T-helper 1 cell treated with Interleukin-12 subunit alpha and Interleukin-12 subunit beta and Interleukin-4 antibody, amounts not matched to agents 30 ng/mL and 1 ng/mL, for 36 hours (primary cell): ENCODE measurements around the gene CTPS2. TPM values are rescaled to one million over a fixed set of nuclear protein-coding genes. Genes with fewer than 3 reads are reported as not detected.
"Not testable (repeated sequence)": the region's sequence is repeated elsewhere in the genome, so short reads cannot be mapped to it uniquely, and the experiment has no call there.

Experiments
- intact Hi-C: fragments of 100-400 bp; cut with micrococcal nuclease; formaldehyde crosslinking; loops from one replicate; pipeline ENCODE4 v1.15.1; 2024
- total RNA-seq: library from RNA; stranded (reverse); gene quantifications from 2 replicates; pipeline ENCODE4 v1.2.3, GENCODE V29; 2022

The CTPS2 gene
- total RNA-seq, 1 donor from 2014 or later: 5.5 TPM

GRCh38 chrX:16658284-16658683 lies 54.2 kb downstream of the CTPS2 start:
- intact Hi-C loops: no loop called here

- intact Hi-C loops: no loop called here
Measured at GRCh38 chrX:16654093-16654492, 58.4 kb downstream of the CTPS2 start.

- intact Hi-C loops: no loop called here
Measured at GRCh38 chrX:16653424-16653823, 59.0 kb downstream of the CTPS2 start.

- intact Hi-C loops: no loop called here
Measured at GRCh38 chrX:16651391-16652024, 61.0 kb downstream of the CTPS2 start.

- intact Hi-C loops: no loop called here
Measured at GRCh38 chrX:16649858-16650257, 62.6 kb downstream of the CTPS2 start, which contains the start of gene S100G. Gene S100G, plus strand, starts transcription at chrX:16650158. Its CDS starts 849 bp downstream, at chrX:16651007.

- intact Hi-C loops: no loop called here
Measured at GRCh38 chrX:16646366-16647138, 65.9 kb downstream of the CTPS2 start.

GRCh38 chrX:16643176-16643575 lies 69.3 kb downstream of the CTPS2 start:
- intact Hi-C loops: no loop called here

GRCh38 chrX:16640823-16641222 lies 71.6 kb downstream of the CTPS2 start:
- intact Hi-C loops: no loop called here

- intact Hi-C loops: no loop called here
Measured at GRCh38 chrX:16639966-16640365, 72.5 kb downstream of the CTPS2 start.

- intact Hi-C loops: no loop called here
Measured at GRCh38 chrX:16638533-16638932, 73.9 kb downstream of the CTPS2 start.

GRCh38 chrX:16635596-16635995 lies 76.9 kb downstream of the CTPS2 start:
- intact Hi-C loops: no loop called here

GRCh38 chrX:16635040-16635439 lies 77.4 kb downstream of the CTPS2 start:
- intact Hi-C loops: no loop called here

GRCh38 chrX:16633754-16634153 lies 78.7 kb downstream of the CTPS2 start:
- intact Hi-C loops: no loop called here

- intact Hi-C loops: no loop called here
Measured at GRCh38 chrX:16629909-16630308, 82.6 kb downstream of the CTPS2 start.

- intact Hi-C loops: no loop called here
Measured at GRCh38 chrX:16628946-16629595, 83.4 kb downstream of the CTPS2 start.

GRCh38 chrX:16628511-16628910 lies 84.0 kb downstream of the CTPS2 start:
- intact Hi-C loops: not testable (repeated sequence)

- intact Hi-C loops: no loop called here
Measured at GRCh38 chrX:16619024-16619423, 93.4 kb downstream of the CTPS2 start.

GRCh38 chrX:16618422-16618821 lies 94.0 kb downstream of the CTPS2 start:
- intact Hi-C loops: no loop called here

- intact Hi-C loops: no loop called here
Measured at GRCh38 chrX:16617382-16617781, 95.1 kb downstream of the CTPS2 start.

GRCh38 chrX:16612257-16612897 lies 100.1 kb downstream of the CTPS2 start:
- intact Hi-C loops: no loop called here

GRCh38 chrX:16610654-16611053 lies 101.8 kb downstream of the CTPS2 start:
- intact Hi-C loops: not testable (repeated sequence)

GRCh38 chrX:16610121-16610621 lies 102.3 kb downstream of the CTPS2 start:
- intact Hi-C loops: no loop called here
